Stimulated activated memory B cell treated with anti-CD40 and anti-IgM and Interleukin-4, amounts not matched to agents 10 μg/mL and 1 μg/mL and 100 μg/mL, for 72 hours (primary cell): ENCODE results near the gene ASXL2.
A peak's percentile ranks its signal among the peaks of the same experiment; 100 is the strongest.
"Not testable (repeated sequence)": the region's sequence is repeated elsewhere in the genome, so short reads cannot be mapped to it uniquely, and the experiment has no call there.

Experiments used
- ATAC-seq: fragments of 150-1000 bp; cut with Tn5 transposase; 2 replicates; pipeline ENCODE4 v1.10.0; 2021
- H3K27ac Mint-ChIP-seq: one replicate; pipeline ENCODE4 v1.8.0; 2022; ENCODE audit warnings: mild to moderate bottlenecking, mixed read lengths
- H3K27me3 Mint-ChIP-seq: one replicate; pipeline ENCODE4 v1.8.0; 2022; ENCODE audit warnings: mixed read lengths
- H3K36me3 Mint-ChIP-seq: one replicate; pipeline ENCODE4 v1.8.0; 2022; ENCODE audit warnings: mixed read lengths
- H3K4me1 Mint-ChIP-seq: one replicate; pipeline ENCODE4 v1.8.0; 2022; ENCODE audit warnings: mixed read lengths
- H3K4me3 Mint-ChIP-seq: one replicate; pipeline ENCODE4 v1.8.0; 2022; ENCODE audit warnings: mild to moderate bottlenecking, moderate library complexity, mixed read lengths
- H3K9me3 Mint-ChIP-seq: one replicate; pipeline ENCODE4 v1.8.0; 2022; ENCODE audit warnings: mixed read lengths

Gene ASXL2

GRCh38 chr2:25722224-25722623, 156.1 kb downstream of the ASXL2 start:
- H3K36me3 Mint-ChIP-seq, result no peaks in the 10 kb centered on the region
- H3K4me3 Mint-ChIP-seq, result no peak overlapping the region
- H3K4me1 Mint-ChIP-seq, result no peaks in the 10 kb centered on the region
- H3K27me3 Mint-ChIP-seq, result peaks cover 16% of the 10 kb centered on the region
- H3K9me3 Mint-ChIP-seq, result peaks cover 2% of the 10 kb centered on the region
- ATAC-seq, result no peak
- H3K27ac Mint-ChIP-seq, result no peak overlapping the region

- Mint-ChIP-seq H3K9me3 (no peaks in the 10 kb centered on the region), H3K4me3 (no peak overlapping the region), H3K27me3 (peaks cover 10% of the 10 kb centered on the region), H3K4me1 (no peaks in the 10 kb centered on the region), H3K36me3 (no peaks in the 10 kb centered on the region), H3K27ac (no peak overlapping the region)
- no peak for ATAC-seq
These were observed 157.7 kb downstream of the ASXL2 start for GRCh38 chr2:25720575-25720974.

GRCh38 chr2:25714740-25715139, 163.5 kb downstream of the ASXL2 start:
- Mint-ChIP-seq H3K27ac (no peak overlapping the region), H3K27me3 (peaks cover 20% of the 10 kb centered on the region), H3K9me3 (no peaks in the 10 kb centered on the region), H3K36me3 (no peaks in the 10 kb centered on the region), H3K4me1 (peaks cover 19% of the 10 kb centered on the region), H3K4me3 (no peak overlapping the region)
- ATAC-seq, result no peak

- Mint-ChIP-seq H3K27me3 (peaks cover 37% of the 10 kb centered on the region), H3K27ac (peak overlapping the region; percentile 38), H3K36me3 (no peaks in the 10 kb centered on the region), H3K4me1 (peaks cover 19% of the 10 kb centered on the region), H3K9me3 (no peaks in the 10 kb centered on the region), H3K4me3 (no peak overlapping the region)
- no peak for ATAC-seq
These were observed 165.8 kb downstream of the ASXL2 start for GRCh38 chr2:25712455-25712854.

GRCh38 chr2:25711675-25712354, 166.5 kb downstream of the ASXL2 start:
- H3K4me3 Mint-ChIP-seq, result peak overlapping the region; percentile 56
- peaks cover 19% of the 10 kb centered on the region for H3K4me1 Mint-ChIP-seq
- no peaks in the 10 kb centered on the region for H3K9me3 Mint-ChIP-seq
- no peak for ATAC-seq
- peaks cover 37% of the 10 kb centered on the region for H3K27me3 Mint-ChIP-seq
- H3K36me3 Mint-ChIP-seq, result no peaks in the 10 kb centered on the region
- peak overlapping the region; percentile 38 for H3K27ac Mint-ChIP-seq

GRCh38 chr2:25710750-25711149, 167.5 kb downstream of the ASXL2 start:
- H3K9me3 Mint-ChIP-seq, result no peaks in the 10 kb centered on the region
- H3K36me3 Mint-ChIP-seq, result no peaks in the 10 kb centered on the region
- H3K27ac Mint-ChIP-seq, result no peak overlapping the region
- ATAC-seq, result no peak
- H3K4me3 Mint-ChIP-seq, result no peak overlapping the region
- H3K4me1 Mint-ChIP-seq, result peaks cover 19% of the 10 kb centered on the region
- peaks cover 37% of the 10 kb centered on the region for H3K27me3 Mint-ChIP-seq

- Mint-ChIP-seq H3K27ac (no peak overlapping the region), H3K27me3 (peaks cover 37% of the 10 kb centered on the region), H3K4me1 (peaks cover 19% of the 10 kb centered on the region), H3K9me3 (no peaks in the 10 kb centered on the region), H3K4me3 (no peak overlapping the region), H3K36me3 (no peaks in the 10 kb centered on the region)
- no peak for ATAC-seq
These were observed 168.9 kb downstream of the ASXL2 start for GRCh38 chr2:25709349-25709748.

GRCh38 chr2:25707927-25708590, 170.2 kb downstream of the ASXL2 start:
- Mint-ChIP-seq H3K4me3 (no peak overlapping the region), H3K27ac (no peak overlapping the region), H3K27me3 (peaks cover 37% of the 10 kb centered on the region), H3K36me3 (no peaks in the 10 kb centered on the region), H3K9me3 (no peaks in the 10 kb centered on the region), H3K4me1 (peaks cover 19% of the 10 kb centered on the region)
- ATAC-seq, result no peak

GRCh38 chr2:25705575-25705974, 172.7 kb downstream of the ASXL2 start:
- not testable (repeated sequence) for H3K9me3 Mint-ChIP-seq, H3K4me3 Mint-ChIP-seq, H3K36me3 Mint-ChIP-seq, H3K27ac Mint-ChIP-seq, ATAC-seq, H3K4me1 Mint-ChIP-seq
- peaks cover 31% of the 10 kb centered on the region for H3K27me3 Mint-ChIP-seq

GRCh38 chr2:25701801-25702200, 176.5 kb downstream of the ASXL2 start:
- no peak overlapping the region for H3K27ac Mint-ChIP-seq
- no peaks in the 10 kb centered on the region for H3K27me3 Mint-ChIP-seq
- no peaks in the 10 kb centered on the region for H3K9me3 Mint-ChIP-seq
- no peaks in the 10 kb centered on the region for H3K4me1 Mint-ChIP-seq
- H3K4me3 Mint-ChIP-seq, result no peak overlapping the region
- no peak for ATAC-seq
- H3K36me3 Mint-ChIP-seq, result no peaks in the 10 kb centered on the region

- Mint-ChIP-seq H3K9me3 (no peaks in the 10 kb centered on the region), H3K4me3 (no peak overlapping the region), H3K4me1 (no peaks in the 10 kb centered on the region), H3K36me3 (no peaks in the 10 kb centered on the region), H3K27me3 (no peaks in the 10 kb centered on the region), H3K27ac (no peak overlapping the region)
- ATAC-seq, result no peak
These were observed 178.0 kb downstream of the ASXL2 start for GRCh38 chr2:25700221-25700660.

- no peaks in the 10 kb centered on the region for H3K27me3 Mint-ChIP-seq
- no peak for ATAC-seq
- H3K4me1 Mint-ChIP-seq, result no peaks in the 10 kb centered on the region
- no peaks in the 10 kb centered on the region for H3K9me3 Mint-ChIP-seq
- no peak overlapping the region for H3K4me3 Mint-ChIP-seq
- H3K36me3 Mint-ChIP-seq, result no peaks in the 10 kb centered on the region
- no peak overlapping the region for H3K27ac Mint-ChIP-seq
These were observed 179.1 kb downstream of the ASXL2 start for GRCh38 chr2:25699216-25699615.

- no peak for ATAC-seq
These were observed 179.5 kb downstream of the ASXL2 start for GRCh38 chr2:25698752-25699151.

GRCh38 chr2:25697559-25698341, 180.5 kb downstream of the ASXL2 start:
- Mint-ChIP-seq H3K4me3 (no peak overlapping the region), H3K9me3 (no peaks in the 10 kb centered on the region), H3K27me3 (no peaks in the 10 kb centered on the region), H3K36me3 (no peaks in the 10 kb centered on the region), H3K27ac (no peak overlapping the region), H3K4me1 (no peaks in the 10 kb centered on the region)
- no peak for ATAC-seq

More at GRCh38 chr2:25698752-25699151, 179.5 kb downstream of the ASXL2 start:
- Mint-ChIP-seq H3K4me1 (no peaks in the 10 kb centered on the region), H3K27me3 (no peaks in the 10 kb centered on the region), H3K27ac (no peak overlapping the region), H3K9me3 (no peaks in the 10 kb centered on the region), H3K4me3 (no peak overlapping the region), H3K36me3 (no peaks in the 10 kb centered on the region)

- H3K27me3 Mint-ChIP-seq, result no peaks in the 10 kb centered on the region
- no peak for ATAC-seq
- H3K4me1 Mint-ChIP-seq, result no peaks in the 10 kb centered on the region
- no peaks in the 10 kb centered on the region for H3K36me3 Mint-ChIP-seq
- no peak overlapping the region for H3K27ac Mint-ChIP-seq
- no peaks in the 10 kb centered on the region for H3K9me3 Mint-ChIP-seq
- no peak overlapping the region for H3K4me3 Mint-ChIP-seq
These were observed 185.4 kb downstream of the ASXL2 start for GRCh38 chr2:25692737-25693445.
